Right lobe of liver (tissue), 6 donors: ENCODE data around the gene AMIGO3. TPM values are rescaled to one million over a fixed set of nuclear protein-coding genes. Genes with fewer than 3 reads are reported as not detected.

ENCODE experiments used
- ATAC-seq, 4 donors: fragments of 200-7000 bp; cut with Tn5 transposase; one replicate each; pipeline ENCODE4 v1.9.1; 2020; ENCODE audit warnings: mild to moderate bottlenecking in 4 of 4, moderate library complexity in 4 of 4
- DNase-seq, 3 donors: peaks; one replicate each; pipeline ENCODE4 v3.0.0-alpha.2; 2020
- H3K27ac ChIP-seq, 3 donors: fragments of 200-600 bp; one replicate each; pipeline ENCODE4 v1.8.0; 2022
- H3K27me3 ChIP-seq, 2 donors: fragments of 200-600 bp; one replicate each; pipeline ENCODE4 v1.8.0; 2022
- H3K36me3 ChIP-seq, 4 donors: fragments of 200-600 bp; sonication (generic) in 1 of 4; one replicate each; pipeline versions ENCODE4 v1.5.1 to v1.8.0; 2017 to 2022; ENCODE audit warnings: control low read depth in 1 of 4
- H3K4me1 ChIP-seq, 4 donors: fragments of 200-600 bp; sonication (generic) in 1 of 4; one replicate each; pipeline versions ENCODE4 v1.5.1 to v1.8.0; 2017 to 2022; ENCODE audit warnings: control low read depth in 1 of 4
- H3K4me3 ChIP-seq, 3 donors: fragments of 200-600 bp; one replicate each; pipeline ENCODE4 v1.8.0; 2022
- H3K9me3 ChIP-seq, 4 donors: fragments of 200-600 bp; sonication (generic) in 1 of 4; one replicate each; pipeline versions ENCODE4 v1.5.1 to v1.8.0; 2017 to 2022; ENCODE audit warnings: control low read depth in 1 of 4
- CTCF ChIP-seq, 4 donors: fragments of 200-600 bp in 3 of 4; fragments of 450-650 bp in 1 of 4; IDR thresholded peaks; one replicate each; pipeline versions ENCODE4 v1.5.1 to v1.8.0; 2016 to 2022; ENCODE audit warnings: antibody characterized with exemption in 4 of 4, mild to moderate bottlenecking in 2 of 4
- POLR2A ChIP-seq: fragments of 450-650 bp; IDR thresholded peaks from one replicate; pipeline ENCODE4 v1.6.1; 2017; ENCODE audit warnings: antibody characterized with exemption, mild to moderate bottlenecking
- WGBS: methylation state at CpG from one replicate; pipeline ENCODE4 v1.1.6; 2018; ENCODE audit warnings: low coverage, low lambda C conversion rate; ENCODE audit not compliant: insufficient coverage; ENCODE audit errors: missing lambda C conversion rate; 5-methylcytosine and 5-hydroxymethylcytosine counted together
- intact Hi-C, 2 donors: fragments of 100-400 bp; cut with DNase I; formaldehyde crosslinking; loops; one replicate each; pipeline versions ENCODE4 v1.11.2 to v1.14.1; 2022
- total RNA-seq, 6 experiments: library from RNA; depleted of rRNA in 2 of 6; stranded (reverse); fragments of >200 nt in 2 of 6; fragmentation: NEBNext Ultra II Directional in 3 of 6; extraction: Animal tissue kit (Norgen Biotek cat#: 25700) in 3 of 6; gene quantifications; one replicate each; pipeline versions ENCODE4 v1.1.0 to v1.2.4, GENCODE V29; 2016 to 2023
- donor health status: DM: no; HTN: yes; CAD: no.
- donor health status: DM: no; HTN: no; CAD: no.
- donor health status: DM: no; HTN: no; CAD: no.
- donor health status: DM: no; HTN: yes; CAD: no.
- donor health status: DM: no; HTN: yes; CAD: no.

AMIGO3 gene
- total RNA-seq, 6 experiments from 2014 or later, result 0.07 to 2.4 (median 0.64) TPM; not detected in 2

DNA sequence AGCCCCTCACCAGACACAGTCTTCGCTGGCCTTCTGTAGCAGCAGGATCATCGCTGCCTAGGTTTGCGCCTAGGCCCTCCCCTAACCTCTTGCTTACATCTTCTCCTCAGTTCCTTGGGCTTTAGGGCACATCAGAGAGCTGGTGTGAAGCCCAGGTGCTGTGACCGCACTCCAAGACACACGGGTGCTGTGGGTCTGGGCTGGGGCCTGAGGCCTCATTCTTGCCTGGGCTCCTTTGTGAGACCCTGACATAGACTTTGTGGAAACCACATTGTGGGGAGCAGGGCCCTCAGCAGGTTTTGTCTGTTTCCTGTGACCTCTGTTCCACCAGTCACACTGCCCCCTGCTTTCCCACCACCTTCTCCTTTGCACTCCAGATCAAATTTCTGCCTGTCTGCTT lies 8.0 kb downstream of the AMIGO3 start:
- 91% methylated on average over 3 of the region's 5 CpGs for WGBS
- Histone ChIP-seq H3K27ac (no peak overlapping the region), H3K36me3 (peaks cover 0 to 26% (median 7%) of the 10 kb centered on the region in 4 donors), H3K27me3 (no peaks in the 10 kb centered on the region), H3K4me3 (no peak overlapping the region), H3K4me1 (no peaks in the 10 kb centered on the region), H3K9me3 (no peaks in the 10 kb centered on the region)
- intact Hi-C loops, result no loop called here
- no peak for TF ChIP-seq CTCF (IDR thresholded peaks at IDR 0.05)
- TF ChIP-seq POLR2A, result no peak
- DNase-seq (no peak), ATAC-seq (no peak)

- DNase-seq (no peak), ATAC-seq (no peak)
- intact Hi-C loops, result loop anchor here in 1 of 2 donors (10.0 kb wide), 1 partner anchor 135 kb away; no protein-coding TSS in a partner anchor
- no peaks in the 10 kb centered on the region for H3K27me3 ChIP-seq
- no peaks in the 10 kb centered on the region for H3K4me1 ChIP-seq
- no peaks in the 10 kb centered on the region for H3K9me3 ChIP-seq
- no peak overlapping the region for H3K4me3 ChIP-seq
- peaks cover 0 to 32% (median 16%) of the 10 kb centered on the region in 4 donors for H3K36me3 ChIP-seq
- WGBS, result 94% methylated on average over 5 of the region's 8 CpGs
- TF ChIP-seq CTCF (IDR thresholded peaks at IDR 0.05) (no peak), POLR2A (no peak)
- H3K27ac ChIP-seq, result no peak overlapping the region
Measured at GRCh38 chr3:49709852-49710251, 9.6 kb downstream of the AMIGO3 start.

DNA sequence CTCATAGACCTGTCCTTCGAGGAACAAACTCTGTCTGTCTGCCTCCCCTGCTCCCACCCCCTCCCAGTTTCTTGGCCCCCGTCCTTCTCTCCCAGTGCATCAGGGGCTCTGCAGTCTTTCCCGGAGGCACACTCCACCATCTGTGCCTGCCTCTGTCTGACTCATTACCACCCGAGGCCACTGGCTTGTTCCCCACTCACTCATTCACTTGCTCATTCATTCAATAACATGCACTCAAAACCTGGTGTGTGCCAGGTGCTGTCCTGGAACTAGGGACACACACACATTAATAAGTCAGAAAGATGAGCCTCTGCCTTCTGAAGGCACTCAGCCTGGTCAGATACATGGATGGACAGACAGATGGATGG lies 12.4 kb downstream of the AMIGO3 start:
- TF ChIP-seq POLR2A, result no peak
- no peak for TF ChIP-seq CTCF (IDR thresholded peaks at IDR 0.05)
- no peak for DNase-seq
- WGBS, result 92% methylated on average over 2 of the region's 4 CpGs
- intact Hi-C loops, result loop anchor here in 1 of 2 donors (10.0 kb wide), 1 partner anchor 138 kb away; no protein-coding TSS in a partner anchor
- H3K27ac ChIP-seq, result no peak overlapping the region
- no peak overlapping the region for H3K4me3 ChIP-seq
- peaks cover 0 to 49% (median 19%) of the 10 kb centered on the region in 4 donors for H3K36me3 ChIP-seq
- no peaks in the 10 kb centered on the region for H3K4me1 ChIP-seq
- no peaks in the 10 kb centered on the region for H3K9me3 ChIP-seq
- H3K27me3 ChIP-seq, result no peaks in the 10 kb centered on the region
- no peak for ATAC-seq

GRCh38 chr3:49706456-49707112 lies 12.9 kb downstream of the AMIGO3 start:
- TF ChIP-seq POLR2A, result no peak
- no peak for TF ChIP-seq CTCF (IDR thresholded peaks at IDR 0.05)
- DNase-seq (peak in 1 of 3 donors; percentile 15), ATAC-seq (no peak)
- intact Hi-C loops, result loop anchor here in 1 of 2 donors (10.0 kb wide), 1 partner anchor 138 kb away; no protein-coding TSS in a partner anchor
- Histone ChIP-seq H3K27me3 (no peaks in the 10 kb centered on the region), H3K4me3 (no peak overlapping the region), H3K4me1 (no peaks in the 10 kb centered on the region), H3K9me3 (no peaks in the 10 kb centered on the region), H3K36me3 (peaks cover 0 to 52% (median 22%) of the 10 kb centered on the region in 4 donors), H3K27ac (no peak overlapping the region)
- no CpG with 5 or more reads among the region's 9 CpGs for WGBS
